ENCODE data around the gene ZFP36L2. TPM values are rescaled to one million over a fixed set of nuclear protein-coding genes. Genes with fewer than 3 reads are reported as not detected.

The ZFP36L2 gene
- polyA plus RNA-seq, 2 of the 4 experiments (the other 2 are of a cell fraction) = 10.5 to 17.3 TPM

GRCh38 chr2:43226955-43227829, 786 bp upstream of the ZFP36L2 start:
- CTCF ChIA-PET = interaction anchor here (0.5 to 7.7 kb wide), 54 partner anchors 12 to 447 kb away, joined by 3 to 253 read pairs (median 4); no protein-coding TSS in a partner anchor
- TF ChIP-seq JUNB (IDR thresholded peaks at IDR 0.05) (0 out of 2 replicates have a peak, but pooled peaks have one; percentile 15), NPAS2 (CRISPR knock-in tag; IDR thresholded peaks at IDR 0.05; ENCODE audit: borderline replicate concordance) (peak; percentile 63; the same call in 1 of the 2 replicates), NR3C1 (IDR thresholded peaks at IDR 0.05) (no peak), RNF2 (IDR thresholded peaks at IDR 0.05; ENCODE audit: borderline replicate concordance, low read depth) (peak; percentile 83), TP53 (CRISPR knock-in tag; IDR thresholded peaks at IDR 0.05) (peak; percentile 82), CEBPB (IDR thresholded peaks at IDR 0.05) (peak; percentile 65 to 69; a peak in 3 of 4 replicates), HOXA7 (CRISPR knock-in tag; IDR thresholded peaks at IDR 0.05) (no peak), HOXB5 (CRISPR knock-in tag; IDR thresholded peaks at IDR 0.05) (0 out of 2 replicates have a peak, but pooled peaks have one; percentile 33), JUN (IDR thresholded peaks at IDR 0.05) (peak; percentile 3 to 51; a peak in 1 of 5 replicates), MAX (IDR thresholded peaks at IDR 0.05) (peak; percentile 99), TFCP2L1 (CRISPR knock-in tag; IDR thresholded peaks at IDR 0.05) (peak; percentile 65), SMC3 (IDR thresholded peaks at IDR 0.05) (peak; percentile 73; the same call in 2 of the 3 replicates), FOSB (CRISPR knock-in tag; IDR thresholded peaks at IDR 0.05) (0 out of 2 replicates have a peak, but pooled peaks have one; percentile 14), POLR2A (IDR thresholded peaks at IDR 0.05; ENCODE audit: low read length) (peak; percentile 56), FOSL2 (IDR thresholded peaks at IDR 0.05) (no peak), FOSL2 (CRISPR knock-in tag; IDR thresholded peaks at IDR 0.05) (peak; percentile 26), RAD21 (conservative IDR thresholded peaks at IDR 0.05 in 1 of 2, IDR thresholded peaks at IDR 0.05 in 1 of 2) (peak; percentile 48 to 67; a peak in 4 of 5 replicates), MYC (IDR thresholded peaks at IDR 0.05; ENCODE audit: borderline replicate concordance, low read length) (peak; percentile 99), PHF8 (IDR thresholded peaks at IDR 0.05; ENCODE audit: borderline replicate concordance, low read depth) (peak; percentile 91), HEYL (CRISPR knock-in tag; IDR thresholded peaks at IDR 0.05) (no peak), CTCF (IDR thresholded peaks at IDR 0.05) (peak; percentile 39), RCOR1 (IDR thresholded peaks at IDR 0.05; ENCODE audit: low read depth, low read length) (no peak), ATOH8 (CRISPR knock-in tag; IDR thresholded peaks at IDR 0.05; ENCODE audit: low read depth) (no peak)
- TF ChIP-seq, protein P1, sequence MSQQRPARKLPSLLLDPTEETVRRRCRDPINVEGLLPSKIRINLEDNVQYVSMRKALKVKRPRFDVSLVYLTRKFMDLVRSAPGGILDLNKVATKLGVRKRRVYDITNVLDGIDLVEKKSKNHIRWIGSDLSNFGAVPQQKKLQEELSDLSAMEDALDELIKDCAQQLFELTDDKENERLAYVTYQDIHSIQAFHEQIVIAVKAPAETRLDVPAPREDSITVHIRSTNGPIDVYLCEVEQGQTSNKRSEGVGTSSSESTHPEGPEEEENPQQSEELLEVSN (IDR thresholded peaks at IDR 0.05; ENCODE audit: borderline replicate concordance, low read depth) = peak; percentile 81
- TF ChIP-seq, protein P2, sequence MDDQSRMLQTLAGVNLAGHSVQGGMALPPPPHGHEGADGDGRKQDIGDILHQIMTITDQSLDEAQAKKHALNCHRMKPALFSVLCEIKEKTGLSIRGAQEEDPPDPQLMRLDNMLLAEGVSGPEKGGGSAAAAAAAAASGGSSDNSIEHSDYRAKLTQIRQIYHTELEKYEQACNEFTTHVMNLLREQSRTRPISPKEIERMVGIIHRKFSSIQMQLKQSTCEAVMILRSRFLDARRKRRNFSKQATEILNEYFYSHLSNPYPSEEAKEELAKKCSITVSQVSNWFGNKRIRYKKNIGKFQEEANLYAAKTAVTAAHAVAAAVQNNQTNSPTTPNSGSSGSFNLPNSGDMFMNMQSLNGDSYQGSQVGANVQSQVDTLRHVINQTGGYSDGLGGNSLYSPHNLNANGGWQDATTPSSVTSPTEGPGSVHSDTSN (IDR thresholded peaks at IDR 0.05) = peak; percentile 3; the same call in 1 of the 2 replicates
- Histone ChIP-seq H3K27ac (peak overlapping the region; percentile 89 to 98), H3K4me2 (peak overlapping the region; percentile 89), H3K9me3 (no peaks in the 10 kb centered on the region), H3K4me3 (peak overlapping the region; percentile 86), H3K4me1 (peaks cover 35% of the 10 kb centered on the region)
- peak; percentile 87 to 92 for DNase-seq (ENCODE audit: low read depth in 1 of 2, low spot score in 1 of 2)
- POLR2A ChIA-PET = interaction anchor here (0.6 to 2.3 kb wide), 46 partner anchors 9 to 749 kb away, joined by 3 to 24 read pairs (median 5); partner anchors contain the start of gene THADA
- FAIRE-seq = no peak
- WGBS (ENCODE audit: missing lambda C conversion rate) = under 1% methylated on average over 52 of the region's 77 CpGs
- peak; percentile 55 to 75 for ATAC-seq

Data from A549 (cell line).